GM19238 (cell line): ENCODE data around the gene VAV2.

Experiments used
- DNase-seq: peaks from one replicate; pipeline ENCODE4 v3.0.0; 2011; ENCODE audit warnings: low spot score; ENCODE audit not compliant: insufficient read length

The VAV2 gene

DNA sequence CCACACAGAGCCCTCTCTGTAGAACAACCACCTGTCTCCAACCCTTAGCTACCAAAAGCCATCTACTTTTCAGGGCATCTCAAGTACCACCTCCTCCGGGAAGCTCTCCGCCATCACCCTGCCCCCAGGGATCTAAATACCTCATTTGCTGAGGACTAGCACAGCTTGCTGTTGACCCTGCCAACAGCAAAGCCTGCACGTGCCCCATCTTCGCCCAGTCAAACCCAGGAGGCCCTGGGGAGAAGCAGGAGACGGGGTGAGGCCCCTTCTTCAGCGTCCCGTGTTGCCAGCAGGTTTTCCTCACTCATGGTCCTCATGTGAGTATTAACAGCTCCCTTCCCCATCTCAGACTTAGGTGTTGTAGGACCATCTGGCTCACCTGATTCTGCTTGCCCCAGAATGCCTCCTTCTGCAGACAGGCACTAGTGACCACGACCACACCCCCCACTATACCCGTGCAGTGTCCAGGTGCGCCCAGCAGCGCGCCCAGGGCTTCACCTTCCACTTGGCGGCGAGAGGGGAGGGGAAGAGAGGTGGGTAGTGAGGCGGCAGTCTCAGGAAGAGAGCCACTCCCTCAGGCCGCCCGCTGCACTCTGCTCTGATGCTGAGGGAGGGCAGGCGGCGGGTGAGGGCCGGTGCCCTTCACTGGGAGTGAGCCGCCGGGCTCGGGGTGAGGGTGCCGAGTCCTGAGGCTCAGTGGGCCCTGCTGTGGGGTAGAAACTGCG is 11.1 kb downstream of the VAV2 start:
- DNase-seq = no peak

DNA sequence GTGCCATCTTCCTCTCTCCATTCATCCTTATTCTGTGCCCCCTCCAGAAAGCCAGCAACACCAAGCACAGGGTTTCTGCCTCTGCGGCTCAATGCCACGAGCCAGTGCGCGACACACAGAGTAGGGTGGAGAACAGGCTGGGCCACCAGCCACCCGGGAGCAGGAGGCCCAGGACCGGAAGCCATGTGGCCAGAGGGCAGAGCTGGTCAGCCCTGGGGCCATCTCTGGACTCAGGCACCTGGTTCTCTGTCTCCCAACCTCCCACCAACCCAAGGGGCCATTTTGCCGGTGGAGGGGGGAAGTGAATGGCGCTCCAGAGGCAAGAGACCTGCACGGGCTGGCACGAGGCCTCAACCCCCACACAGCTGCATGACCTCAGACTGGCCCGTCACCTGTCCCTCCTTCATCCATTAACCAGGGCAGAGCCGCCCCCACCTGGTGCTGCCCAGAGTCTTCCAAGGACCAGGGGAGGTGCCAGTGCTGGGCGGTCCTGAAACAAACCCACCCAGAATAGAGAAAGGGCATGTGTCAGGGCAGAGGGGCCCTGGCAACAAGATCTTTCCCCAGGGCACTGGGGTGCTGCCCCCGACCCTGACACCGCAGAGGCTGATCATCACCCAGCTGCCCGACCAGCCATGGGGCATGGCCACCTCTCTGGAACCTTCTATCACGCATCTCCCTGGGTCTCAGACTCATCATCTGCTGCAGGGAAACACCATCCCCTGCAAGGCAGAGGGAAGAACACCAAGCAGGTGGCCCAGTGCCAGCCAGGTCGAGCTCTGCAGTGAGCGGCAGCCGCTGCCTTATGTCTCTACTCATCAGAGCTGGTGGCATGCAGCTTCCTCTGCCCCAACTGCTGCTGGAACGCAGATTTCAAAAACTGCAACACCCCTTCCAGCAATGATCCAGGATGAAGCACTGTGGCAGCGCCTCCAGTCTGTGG is 11.9 kb downstream of the VAV2 start:
- DNase-seq = no peak

DNA sequence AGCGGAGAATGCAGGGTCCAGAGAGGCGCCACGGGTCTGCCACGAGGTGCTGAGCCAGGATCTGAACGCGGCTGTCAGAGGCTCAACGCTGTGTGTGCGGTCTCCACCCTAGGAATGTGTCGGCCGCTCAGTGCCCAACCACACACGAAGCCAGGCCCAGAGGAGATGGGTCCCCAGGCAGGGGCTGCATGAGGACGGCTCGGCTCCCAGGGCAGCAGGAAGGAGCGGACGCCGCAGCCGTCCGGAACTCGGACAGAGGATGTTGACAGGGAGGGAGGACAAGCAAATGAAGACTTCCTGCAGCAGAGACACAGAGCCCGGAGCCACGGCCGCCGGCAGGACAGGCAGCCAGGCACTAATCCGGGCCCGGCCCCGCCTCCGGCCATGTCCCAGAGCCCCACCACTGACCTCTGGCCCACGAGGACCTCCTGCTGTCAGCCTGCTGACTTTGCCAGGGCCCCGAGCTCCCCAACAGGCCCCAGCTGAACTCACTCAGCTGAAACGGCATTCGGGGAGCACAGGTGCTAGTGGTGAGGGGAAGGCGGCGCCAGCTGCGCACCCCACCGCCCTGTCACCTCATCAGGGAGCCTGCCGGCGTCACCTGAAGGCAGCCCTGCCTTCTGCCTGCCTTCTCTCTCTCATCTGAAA is 12.7 kb downstream of the VAV2 start:
- peak; percentile 73 for DNase-seq

DNA sequence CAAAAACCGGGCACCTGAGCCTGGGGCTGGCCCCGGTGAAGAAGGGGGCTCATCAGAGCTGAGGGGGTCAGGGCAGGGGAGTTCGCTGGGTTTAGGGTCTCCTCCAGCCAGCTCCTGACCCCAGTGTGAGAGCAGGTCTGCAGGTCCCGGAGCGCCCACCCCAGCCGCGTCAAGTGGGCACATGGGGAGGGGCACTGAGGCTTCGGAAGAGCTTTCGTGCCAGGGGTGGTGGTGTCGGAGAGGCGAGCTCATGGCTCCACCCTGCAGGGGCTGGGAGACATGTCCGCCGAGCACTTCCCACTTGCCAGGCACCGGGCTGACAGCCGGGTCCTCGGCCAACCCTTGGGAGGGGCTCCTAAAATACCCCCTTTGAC is 13.2 kb downstream of the VAV2 start:
- DNase-seq = no peak

DNA sequence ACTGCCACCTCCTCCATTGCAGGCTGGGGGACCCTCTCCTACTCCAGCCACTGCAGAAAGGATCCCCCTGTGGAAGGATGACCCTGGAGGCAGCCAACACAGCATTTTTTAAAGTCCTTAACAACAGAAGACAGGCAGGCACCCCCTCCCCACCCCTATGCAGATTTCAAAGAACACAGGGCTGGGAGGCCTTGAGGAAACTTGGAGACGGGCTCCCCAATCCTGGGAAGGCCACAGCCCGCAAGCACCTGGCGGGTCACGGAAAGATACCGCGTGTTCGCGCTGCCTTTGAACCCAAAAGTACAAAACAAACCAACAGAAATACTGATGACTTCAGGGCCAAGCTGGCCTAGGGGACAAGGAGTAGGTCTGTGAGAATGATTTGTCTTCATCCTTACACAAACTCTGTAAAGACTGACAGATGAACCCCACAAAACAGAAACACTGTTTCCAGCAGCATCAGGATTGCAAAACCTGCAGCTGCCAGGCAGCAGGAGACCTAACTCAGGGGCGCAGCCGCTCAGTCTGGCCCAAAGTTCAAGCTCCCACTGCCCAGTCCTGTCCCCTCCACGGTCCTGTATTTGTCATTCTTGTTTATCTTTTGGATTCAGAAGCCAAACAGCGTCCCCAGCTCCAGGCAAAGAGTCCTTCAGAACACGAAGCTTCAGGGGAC is 13.8 kb downstream of the VAV2 start:
- DNase-seq = no peak

DNA sequence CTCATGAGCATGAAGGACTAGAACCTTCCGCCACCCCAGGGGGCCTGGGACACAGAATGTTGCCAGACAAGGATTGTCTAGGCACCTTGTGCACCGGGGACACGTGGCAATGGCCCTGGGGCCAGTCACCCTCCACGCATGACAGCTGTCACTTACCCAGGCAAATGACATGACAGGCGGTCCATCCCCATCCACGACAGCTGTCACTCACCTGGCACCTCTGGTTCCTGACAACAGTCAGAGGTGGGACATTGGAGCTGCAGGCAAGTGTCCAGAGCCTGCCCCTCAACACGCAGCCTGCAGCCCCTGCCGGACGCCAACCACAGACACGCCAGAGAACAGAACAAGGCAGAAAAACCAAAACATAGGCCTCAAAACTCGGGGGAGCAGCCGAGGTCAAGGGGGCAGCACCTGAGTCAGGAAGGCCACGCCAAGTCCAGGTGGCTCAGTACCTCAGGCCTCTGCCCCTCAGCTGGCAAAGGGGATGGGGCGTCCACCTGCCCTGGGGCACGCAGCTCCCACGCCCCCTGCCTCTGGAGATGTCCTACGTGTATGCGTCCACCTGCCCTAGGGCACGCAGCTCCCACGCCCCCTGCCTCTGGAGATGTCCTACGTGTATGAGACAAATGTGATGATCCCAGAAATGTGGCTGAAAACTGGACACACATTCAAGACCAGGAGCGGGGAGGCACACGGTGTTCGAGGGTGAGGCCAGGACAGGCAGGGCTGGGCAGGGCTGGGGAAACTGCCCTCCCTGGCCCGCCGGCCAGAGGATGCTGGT is 14.5 kb downstream of the VAV2 start:
- DNase-seq = no peak

DNA sequence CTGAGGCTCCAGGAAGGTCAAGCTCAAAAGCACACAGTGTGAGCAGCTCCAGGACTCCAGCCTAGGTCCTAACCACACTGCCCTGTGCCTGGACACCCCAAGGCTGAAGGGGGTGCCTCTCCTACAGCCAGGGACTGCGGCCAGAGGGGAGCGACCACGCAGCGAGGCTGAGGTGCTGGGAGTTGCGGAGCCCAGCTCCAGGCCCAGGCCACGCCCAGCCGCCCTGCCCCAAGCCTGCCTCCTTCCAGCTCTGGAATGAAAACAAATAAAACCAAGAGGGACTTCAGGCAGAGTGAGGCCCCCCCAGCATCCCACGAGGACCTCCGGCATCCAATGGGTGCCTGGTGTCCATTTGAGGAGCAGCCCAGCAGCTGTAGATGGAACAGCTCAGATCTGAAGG is 15.2 kb downstream of the VAV2 start:
- no peak for DNase-seq

DNA sequence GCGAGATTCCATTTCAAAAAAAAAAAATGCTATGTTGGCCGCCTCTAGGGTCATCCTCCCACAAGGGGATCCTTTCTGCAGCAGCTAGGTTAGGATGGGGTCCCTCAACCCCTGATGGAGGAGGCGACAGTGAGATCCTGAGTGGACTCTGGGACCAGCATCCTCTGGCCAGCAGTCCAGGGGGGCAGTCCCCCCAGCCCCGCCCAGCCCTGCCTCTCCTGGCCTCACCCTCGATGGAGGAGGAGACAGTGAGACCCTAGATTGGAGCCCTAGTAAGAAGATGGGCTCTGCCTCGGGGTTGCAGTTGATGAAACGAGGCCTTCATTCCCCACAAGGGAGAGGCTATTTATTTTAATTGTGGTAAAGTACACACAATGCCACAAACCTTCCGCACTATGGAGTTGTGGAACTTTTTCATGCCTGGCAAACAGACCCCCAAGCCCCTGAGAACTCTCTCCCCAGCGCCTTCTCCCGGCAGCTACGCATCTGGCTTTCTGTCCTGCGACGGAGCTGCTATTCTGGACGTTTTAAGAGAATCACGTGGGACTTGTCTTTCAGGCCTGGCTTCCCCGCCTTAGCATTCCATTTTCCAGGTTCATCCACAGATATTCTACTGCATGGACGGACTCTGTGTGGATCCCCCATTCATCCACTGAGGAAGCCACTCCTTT is 15.8 kb downstream of the VAV2 start:
- no peak for DNase-seq

DNA sequence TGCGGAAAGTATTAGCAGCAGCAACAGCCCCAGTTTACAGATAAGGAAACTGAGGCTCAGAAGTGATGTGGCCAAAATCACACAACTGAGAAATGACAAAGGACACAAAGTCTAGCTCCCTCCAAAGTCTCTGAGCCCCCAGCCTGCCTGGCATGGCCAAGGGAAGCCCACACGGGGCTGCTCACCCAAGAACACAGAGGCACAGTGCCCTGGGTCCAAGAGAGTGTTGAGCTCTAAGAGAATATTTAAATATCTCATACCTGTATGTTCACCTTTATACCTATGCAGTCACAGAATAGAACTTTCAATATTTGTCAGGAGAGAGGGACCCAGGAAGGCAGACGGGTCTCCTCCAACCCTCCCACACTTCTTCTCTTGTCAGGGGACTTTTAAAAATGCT is 16.6 kb downstream of the VAV2 start:
- DNase-seq = no peak

DNA sequence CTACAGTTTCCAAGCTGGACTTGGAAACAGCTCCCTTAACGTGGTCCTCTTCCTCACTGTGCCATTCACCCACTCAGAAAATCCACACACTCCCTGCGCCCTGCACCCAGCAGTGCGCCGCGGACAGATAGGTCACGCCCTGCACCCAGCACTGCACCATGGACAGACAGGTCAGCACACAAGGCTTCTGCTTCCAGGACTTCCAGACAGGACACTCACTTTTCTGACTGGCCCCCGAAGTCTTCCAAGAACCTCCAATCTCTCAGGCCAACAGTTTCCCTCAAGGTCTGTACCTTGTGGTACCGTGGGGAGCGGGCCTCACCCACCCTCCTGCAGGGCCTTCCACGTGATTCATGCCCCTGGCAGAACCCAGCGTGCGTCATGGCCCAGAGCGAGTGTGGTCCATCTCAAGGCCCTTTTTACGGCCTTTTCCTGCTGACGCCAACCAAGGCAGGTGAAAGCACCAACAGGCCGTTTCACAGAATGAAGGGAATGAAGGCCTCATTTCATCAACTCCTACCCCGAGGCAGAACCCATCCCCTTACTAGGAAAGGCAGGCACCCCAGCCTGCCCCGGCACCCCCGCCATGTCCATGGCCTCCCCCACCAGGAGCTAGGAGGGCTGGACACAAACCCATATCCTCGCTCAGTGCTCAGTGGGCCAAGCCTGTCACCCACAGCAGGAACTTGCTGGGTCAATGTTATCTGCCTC is 17.3 kb downstream of the VAV2 start:
- DNase-seq = no peak

DNA sequence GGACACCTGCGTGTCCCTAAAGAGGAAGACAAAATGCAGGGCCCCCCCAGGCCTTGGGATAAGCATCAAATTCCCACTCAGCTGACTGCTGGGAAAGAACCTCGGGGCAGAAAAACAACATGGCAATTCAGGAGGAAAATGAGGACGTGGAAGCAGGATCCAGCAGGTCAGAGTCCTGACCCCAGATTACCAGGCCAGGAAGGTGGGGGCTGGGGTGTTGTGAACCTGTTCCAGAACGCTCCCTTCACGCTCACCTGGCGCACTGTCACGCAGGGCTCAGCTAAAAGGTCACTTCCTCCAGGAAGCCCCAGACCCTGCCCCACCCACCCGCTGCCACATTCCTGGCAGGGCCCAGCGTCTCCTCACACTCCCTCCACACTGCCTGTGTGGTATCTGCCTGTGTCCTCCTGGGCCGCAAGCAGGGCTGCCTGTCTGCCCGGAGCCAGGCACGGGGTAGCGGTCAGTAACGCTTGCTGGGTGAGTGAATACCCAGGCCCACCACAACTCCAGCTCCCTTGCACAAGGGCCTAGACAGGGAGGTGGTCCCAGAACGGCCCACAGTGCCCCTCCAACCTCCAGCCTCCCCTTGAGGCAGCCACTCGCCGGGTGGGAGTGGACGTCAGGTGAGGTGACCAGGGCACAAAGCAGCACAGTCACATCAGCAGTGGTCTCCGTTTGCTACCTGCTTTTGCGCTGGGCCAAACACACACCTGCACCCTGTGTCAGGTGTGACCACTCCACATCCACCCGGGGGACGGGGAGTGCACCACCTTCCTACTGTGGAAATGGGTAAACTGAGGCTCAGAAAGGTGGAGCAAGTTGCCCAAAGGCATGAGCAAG is 18.1 kb downstream of the VAV2 start:
- no peak for DNase-seq

DNA sequence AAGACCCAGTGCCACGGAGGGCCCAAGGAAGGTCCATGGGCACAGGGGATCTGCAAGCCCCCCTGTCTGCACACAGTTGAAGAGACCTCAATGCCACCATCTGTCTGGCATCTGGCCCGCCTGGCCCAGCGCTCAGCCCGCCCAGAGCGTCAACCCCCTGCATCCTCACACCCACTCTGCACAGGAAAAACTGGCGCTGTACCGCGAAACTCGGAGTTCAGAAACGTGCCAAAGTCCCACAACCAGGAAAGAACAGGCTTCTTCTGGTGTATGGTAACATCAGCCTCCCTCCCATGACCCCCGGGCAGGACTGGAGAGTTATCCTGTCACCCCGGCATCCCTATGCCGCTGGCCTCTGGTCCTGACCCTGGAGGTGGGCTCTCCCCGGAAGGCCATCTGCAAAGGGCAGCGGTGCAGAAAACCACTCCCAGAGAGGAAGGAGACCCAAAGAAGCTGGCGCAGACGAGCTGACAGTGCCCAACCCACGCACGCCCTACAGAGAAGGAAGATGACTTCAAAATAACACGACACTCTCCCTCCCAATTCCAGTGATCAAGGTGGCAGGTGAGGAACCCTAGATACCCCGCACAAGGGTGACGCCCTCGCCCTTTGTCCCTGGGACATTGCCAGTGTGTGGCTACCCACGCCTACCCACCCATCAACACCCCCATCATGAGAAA is 18.9 kb downstream of the VAV2 start:
- DNase-seq = no peak

DNA sequence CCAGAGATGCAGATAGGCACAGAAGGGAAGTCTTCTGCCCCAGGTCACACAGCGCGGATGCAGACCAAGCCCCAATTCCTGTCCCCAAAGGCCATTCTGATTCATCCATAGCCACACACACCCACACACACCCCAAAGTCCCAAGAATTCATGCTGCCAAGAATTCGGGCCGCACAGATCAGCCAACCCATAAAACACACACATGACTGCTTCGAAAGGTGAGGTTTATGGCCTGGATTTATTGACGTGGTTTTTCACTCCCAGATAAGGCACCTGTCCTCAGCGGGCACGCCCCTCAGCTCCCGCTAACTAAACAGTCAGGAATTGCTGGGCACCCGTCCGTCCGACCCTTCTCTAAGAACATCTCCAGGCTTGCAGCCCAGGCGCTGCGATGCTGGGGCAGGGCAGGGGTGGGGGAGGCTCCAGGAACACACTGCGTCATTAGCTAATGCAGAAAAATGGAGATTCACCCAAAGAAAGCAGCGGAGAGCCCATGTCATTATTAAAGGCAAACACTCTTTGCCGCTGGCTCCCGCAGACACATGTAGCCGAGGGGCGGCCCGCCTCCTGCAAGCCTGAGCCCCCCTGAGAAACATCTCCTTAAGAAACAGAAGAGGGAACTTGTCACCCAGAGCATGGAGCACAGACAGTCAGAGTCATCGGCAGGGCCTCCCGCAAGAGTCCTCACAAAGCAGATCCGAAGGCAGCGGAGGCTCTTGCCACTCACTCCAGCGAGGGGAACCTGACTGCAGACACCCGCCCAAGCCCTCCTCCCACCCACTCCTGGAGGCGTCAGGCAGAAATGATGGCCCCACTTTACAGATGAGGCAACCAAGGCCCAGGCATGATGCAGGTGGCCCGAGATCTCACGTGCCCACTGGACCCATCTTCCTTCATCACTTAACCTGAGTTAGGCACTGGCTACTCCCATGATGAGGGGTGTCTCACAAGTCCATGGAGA is 19.9 kb downstream of the VAV2 start:
- no peak for DNase-seq

DNA sequence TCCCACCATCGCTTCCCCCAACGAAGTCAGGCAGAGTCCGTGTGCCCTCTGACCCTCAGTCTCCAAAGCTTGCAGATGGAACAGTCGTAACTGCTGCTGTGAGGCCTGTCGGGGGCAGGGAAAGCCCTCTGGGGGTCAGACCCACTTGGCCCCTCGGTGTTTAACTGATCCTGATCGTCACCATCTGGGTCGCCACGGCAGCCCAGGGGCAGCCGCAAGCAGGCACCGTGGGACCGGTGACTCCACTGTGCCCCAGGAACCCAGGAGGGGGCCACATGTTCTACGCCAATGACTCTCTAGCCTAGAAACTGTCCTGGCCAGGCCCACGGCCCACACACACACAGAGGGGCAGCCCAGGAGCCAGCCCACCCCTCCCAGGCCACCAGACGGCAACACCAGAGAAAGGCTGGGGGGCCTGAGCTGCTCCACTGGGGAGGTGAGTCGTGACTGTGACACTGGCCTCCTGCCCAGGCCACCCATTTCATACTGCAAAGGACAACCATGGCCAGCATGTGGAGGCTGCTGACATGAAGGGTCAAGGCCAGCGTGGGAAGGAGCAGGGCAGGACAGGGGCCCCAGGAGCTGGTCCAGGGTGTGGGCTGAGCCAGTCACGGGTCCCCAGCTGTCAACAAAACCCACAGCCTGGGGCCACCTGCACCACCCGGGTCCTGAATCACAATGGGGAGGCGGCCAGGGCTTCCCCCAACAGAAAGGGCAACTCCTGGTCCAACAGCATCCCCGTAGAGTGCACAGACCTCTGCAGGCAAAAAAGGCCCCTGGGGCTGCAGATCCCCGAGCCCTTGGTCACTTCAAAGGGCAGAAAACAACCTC is 20.8 kb downstream of the VAV2 start:
- DNase-seq = no peak

DNA sequence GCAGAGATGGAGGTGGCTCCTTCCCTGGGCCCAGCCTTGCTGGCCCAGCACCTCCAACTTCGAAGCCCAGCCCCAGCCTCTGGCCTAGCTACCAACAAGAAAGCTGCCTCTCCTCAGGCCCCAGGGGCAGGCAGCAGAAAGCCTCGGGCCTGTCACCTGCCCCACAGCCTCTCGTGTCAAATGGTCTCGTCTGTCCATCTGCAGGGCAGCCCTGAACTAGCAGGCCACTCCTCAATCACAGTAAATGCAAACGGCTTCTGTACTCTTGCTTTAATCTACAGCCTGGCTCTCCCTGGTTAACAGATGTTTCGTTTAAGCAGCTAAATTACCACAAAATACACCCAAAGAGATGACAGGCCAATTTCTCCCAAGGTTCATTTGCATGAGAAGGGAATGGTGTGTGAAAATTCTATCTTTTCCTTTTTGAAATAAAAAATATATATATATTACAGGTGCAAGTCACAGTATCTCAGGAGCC is 21.5 kb downstream of the VAV2 start:
- no peak for DNase-seq
